Body of pancreas (tissue), 4 donors: ENCODE measurements around the gene EEFSEC.

Experiments used
- POLR2A ChIP-seq, 3 donors: fragments of 450-650 bp; IDR thresholded peaks; one replicate each; pipeline ENCODE4 v1.6.1; 2016; ENCODE audit warnings: antibody characterized with exemption in 3 of 3, mild to moderate bottlenecking in 2 of 3
- TF ChIP-seq, protein P1 (sequence below), 7 experiments: fragments of 450-650 bp in 4 of 7; fragments of 200-600 bp in 3 of 7; sonication (generic) in 3 of 7; IDR thresholded peaks; one replicate each; pipeline ENCODE4 v1.5.1; 2016 to 2019; ENCODE audit warnings: antibody characterized with exemption in 7 of 7

DNA sequence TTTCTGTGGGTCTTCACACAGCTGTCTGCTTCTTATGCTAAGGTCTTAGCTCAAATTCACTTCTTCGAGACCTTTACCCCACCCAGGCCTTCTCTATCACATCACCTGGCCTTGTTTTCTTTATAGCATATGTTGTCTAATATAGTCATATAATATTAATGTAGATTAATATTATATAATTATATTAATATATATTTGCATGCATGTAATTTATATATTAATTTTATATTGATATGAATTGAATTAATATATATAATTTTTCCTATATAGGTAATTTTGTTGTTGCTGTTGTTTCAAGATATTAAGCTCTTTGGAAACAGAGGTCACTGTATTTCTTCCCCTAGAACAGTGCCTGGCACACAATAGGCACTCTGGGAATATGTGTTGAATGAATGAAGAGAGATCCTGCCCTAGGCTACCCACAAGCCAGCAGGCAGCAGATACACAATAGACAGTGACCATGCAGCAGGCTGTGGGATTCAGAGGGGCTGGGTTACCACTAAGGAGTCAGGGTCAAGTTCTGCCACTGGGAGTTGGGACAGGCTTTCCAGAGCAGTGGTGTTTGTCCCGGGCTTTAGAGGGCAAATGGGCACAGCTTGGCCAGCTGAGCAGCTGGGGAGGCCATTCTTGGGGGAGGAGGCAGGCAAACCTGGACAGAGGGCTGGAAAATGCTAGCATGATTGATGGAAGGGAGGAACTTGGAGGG is 187.1 kb downstream of the EEFSEC start:
- TF ChIP-seq, protein P1, sequence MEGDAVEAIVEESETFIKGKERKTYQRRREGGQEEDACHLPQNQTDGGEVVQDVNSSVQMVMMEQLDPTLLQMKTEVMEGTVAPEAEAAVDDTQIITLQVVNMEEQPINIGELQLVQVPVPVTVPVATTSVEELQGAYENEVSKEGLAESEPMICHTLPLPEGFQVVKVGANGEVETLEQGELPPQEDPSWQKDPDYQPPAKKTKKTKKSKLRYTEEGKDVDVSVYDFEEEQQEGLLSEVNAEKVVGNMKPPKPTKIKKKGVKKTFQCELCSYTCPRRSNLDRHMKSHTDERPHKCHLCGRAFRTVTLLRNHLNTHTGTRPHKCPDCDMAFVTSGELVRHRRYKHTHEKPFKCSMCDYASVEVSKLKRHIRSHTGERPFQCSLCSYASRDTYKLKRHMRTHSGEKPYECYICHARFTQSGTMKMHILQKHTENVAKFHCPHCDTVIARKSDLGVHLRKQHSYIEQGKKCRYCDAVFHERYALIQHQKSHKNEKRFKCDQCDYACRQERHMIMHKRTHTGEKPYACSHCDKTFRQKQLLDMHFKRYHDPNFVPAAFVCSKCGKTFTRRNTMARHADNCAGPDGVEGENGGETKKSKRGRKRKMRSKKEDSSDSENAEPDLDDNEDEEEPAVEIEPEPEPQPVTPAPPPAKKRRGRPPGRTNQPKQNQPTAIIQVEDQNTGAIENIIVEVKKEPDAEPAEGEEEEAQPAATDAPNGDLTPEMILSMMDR (IDR thresholded peaks at IDR 0.05): no peak
- no peak for TF ChIP-seq POLR2A (IDR thresholded peaks at IDR 0.05)
